PC-3 (cell line): ENCODE results near the gene FARS2.

Experiments
- CTCF ChIP-seq: fragments of 300-600 bp; sonication (generic); conservative IDR thresholded peaks from 2 replicates; pipeline ENCODE4 v1.5.1; 2017; ENCODE audit warnings: antibody characterized with exemption, low read depth, mild to moderate bottlenecking, low read length
- EZH2 ChIP-seq: fragments of 300-600 bp; sonication (generic); IDR thresholded peaks from one replicate; pipeline ENCODE4 v1.6.1; 2017; ENCODE audit warnings: antibody characterized with exemption, mild to moderate bottlenecking, low read length; ENCODE audit not compliant: unreplicated experiment
- EZH2phosphoT487 ChIP-seq: fragments of 300-600 bp; sonication (generic); IDR thresholded peaks from 2 replicates; pipeline ENCODE4 v1.6.1; 2018; ENCODE audit warnings: mild to moderate bottlenecking, antibody characterized with exemption, low read length, borderline replicate concordance

- TF ChIP-seq EZH2, result no peak
- no peak for TF ChIP-seq CTCF
- TF ChIP-seq EZH2phosphoT487, result no peak
Measured at GRCh38 chr6:5285526-5285925, 24.2 kb downstream of the FARS2 start.
